ENCODE results near the gene SPINK2.

Gene SPINK2

GRCh38 chr4:56817840-56818491, 3.5 kb downstream of the SPINK2 start:
- Histone ChIP-seq H3K27ac (no peak overlapping the region), H3K9me3 (no peaks in the 10 kb centered on the region), H3K4me3 (no peak overlapping the region), H3K36me3 (no peaks in the 10 kb centered on the region), H3K4me1 (peaks cover 0 to 10% (median 8%) of the 10 kb centered on the region in 4 donors), H3K27me3 (peaks cover 0 to 23% of the 10 kb centered on the region in 2 donors)
- DNase-seq = no peak
- no peak for TF ChIP-seq CTCF (IDR thresholded peaks at IDR 0.05)
- intact Hi-C loops (cut with DNase I; ENCODE audit: low total_unique reads) = no loop called here

- Histone ChIP-seq H3K36me3 (no peaks in the 10 kb centered on the region), H3K27me3 (no peaks in the 10 kb centered on the region), H3K4me3 (no peak overlapping the region), H3K27ac (no peak overlapping the region), H3K9me3 (no peaks in the 10 kb centered on the region), H3K4me1 (no peaks in the 10 kb centered on the region)
- intact Hi-C loops (cut with DNase I; ENCODE audit: low total_unique reads) = no loop called here
- DNase-seq = no peak
- TF ChIP-seq CTCF (IDR thresholded peaks at IDR 0.05) = no peak
These were observed 14.8 kb downstream of the SPINK2 start for GRCh38 chr4:56806666-56807065.

- Histone ChIP-seq H3K27me3 (no peaks in the 10 kb centered on the region), H3K4me3 (no peak overlapping the region), H3K4me1 (peaks cover 0 to under 1% (median 0%) of the 10 kb centered on the region in 4 donors), H3K27ac (no peak overlapping the region), H3K9me3 (no peaks in the 10 kb centered on the region), H3K36me3 (no peaks in the 10 kb centered on the region)
- no peak for DNase-seq
- intact Hi-C loops (cut with DNase I; ENCODE audit: low total_unique reads) = no loop called here
- no peak for TF ChIP-seq CTCF (IDR thresholded peaks at IDR 0.05)
These were observed 16.9 kb downstream of the SPINK2 start for GRCh38 chr4:56804551-56804950.

DNA sequence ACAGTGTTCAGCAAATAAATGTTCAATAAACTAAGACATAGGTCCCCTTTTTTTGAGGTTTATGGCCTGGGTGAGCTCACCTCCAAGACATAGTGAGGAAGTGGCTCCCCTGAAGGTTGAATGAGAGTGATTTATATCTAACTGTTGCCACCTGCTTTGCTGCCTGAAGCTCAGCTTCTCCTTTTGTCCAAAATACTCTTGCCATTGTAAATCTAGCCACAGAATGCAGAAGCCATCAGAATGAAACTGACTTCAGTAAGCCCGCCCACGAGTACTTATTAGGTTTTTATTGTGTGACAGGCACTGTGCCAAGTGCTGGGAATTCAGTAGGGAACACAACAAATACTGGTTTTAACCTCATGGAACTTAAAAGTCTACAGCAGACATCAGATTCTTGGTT, 18.0 kb downstream of the SPINK2 start:
- H3K36me3 ChIP-seq = no peaks in the 10 kb centered on the region
- no peak for TF ChIP-seq CTCF (IDR thresholded peaks at IDR 0.05)
- no peaks in the 10 kb centered on the region for H3K9me3 ChIP-seq
- peaks cover 0 to 3% (median 0%) of the 10 kb centered on the region in 4 donors for H3K4me1 ChIP-seq
- H3K27ac ChIP-seq = no peak overlapping the region
- DNase-seq = no peak
- no peaks in the 10 kb centered on the region for H3K27me3 ChIP-seq
- intact Hi-C loops (cut with DNase I; ENCODE audit: low total_unique reads) = no loop called here
- no peak overlapping the region for H3K4me3 ChIP-seq

- intact Hi-C loops (cut with DNase I; ENCODE audit: low total_unique reads) = loop anchor here (10.0 kb wide), 2 partner anchors 255 to 365 kb away; partner anchors contain the start of genes PAICS and PPAT
These were observed 21.4 kb downstream of the SPINK2 start for GRCh38 chr4:56799824-56800756.

More at GRCh38 chr4:56799824-56800756, 21.4 kb downstream of the SPINK2 start:
- TF ChIP-seq CTCF (IDR thresholded peaks at IDR 0.05) = peak; percentile 81 to 84
- DNase-seq = peak; percentile 81 to 88
- H3K4me3 ChIP-seq = peak overlapping the region; percentile 57 to 64
- H3K4me1 ChIP-seq = peaks cover 0 to 3% (median 0%) of the 10 kb centered on the region in 4 donors
- no peaks in the 10 kb centered on the region for H3K27me3 ChIP-seq
- no peaks in the 10 kb centered on the region for H3K9me3 ChIP-seq
- peak overlapping the region; percentile 69 to 80 for H3K27ac ChIP-seq
- H3K36me3 ChIP-seq = no peaks in the 10 kb centered on the region

All from tibial artery (tissue), 4 donors.